H9 (cell line): ENCODE measurements around the gene F12. TPM values are rescaled to one million over a fixed set of nuclear protein-coding genes. Genes with fewer than 3 reads are reported as not detected.

Experiments
- DNase-seq: peaks from one replicate; pipeline ENCODE4 v3.0.0-alpha.2; 2017
- H2AFZ ChIP-seq: one replicate; pipeline ENCODE4 v1.6.1; 2013; ENCODE audit warnings: mild to moderate bottlenecking, low read length, control low read depth, moderate library complexity
- H2AK5ac ChIP-seq: 2 replicates; pipeline ENCODE4 v1.6.1; 2013; ENCODE audit warnings: low read length, control low read depth, mixed read lengths; ENCODE audit not compliant: insufficient read length
- H2BK120ac ChIP-seq: one replicate; pipeline ENCODE4 v1.6.1; 2013; ENCODE audit warnings: low read depth, mild to moderate bottlenecking, low read length, control low read depth, inconsistent platforms; ENCODE audit not compliant: poor library complexity, severe bottlenecking
- H2BK12ac ChIP-seq: 2 replicates; pipeline ENCODE4 v1.6.1; 2013; ENCODE audit warnings: low read length, control low read depth, mixed read lengths, low read depth; ENCODE audit not compliant: insufficient read length
- H2BK15ac ChIP-seq: 2 replicates; pipeline ENCODE4 v1.6.1; 2013; ENCODE audit warnings: low read depth, low read length, control low read depth
- H2BK20ac ChIP-seq: one replicate; pipeline ENCODE4 v1.6.1; 2013; ENCODE audit warnings: low read depth, mild to moderate bottlenecking, low read length, control low read depth, inconsistent platforms; ENCODE audit not compliant: poor library complexity, severe bottlenecking
- H2BK5ac ChIP-seq: 2 replicates; pipeline ENCODE4 v1.6.1; 2013; ENCODE audit warnings: low read length, control low read depth, mixed read lengths; ENCODE audit not compliant: insufficient read length
- H3K14ac ChIP-seq: 2 replicates; pipeline ENCODE4 v1.6.1; 2013; ENCODE audit warnings: low read length, control low read depth; ENCODE audit not compliant: insufficient read depth
- H3K18ac ChIP-seq: 2 replicates; pipeline ENCODE4 v1.6.1; 2013; ENCODE audit warnings: low read depth, mild to moderate bottlenecking, mixed read lengths, low read length, control low read depth; ENCODE audit not compliant: insufficient read length
- H3K23ac ChIP-seq: 2 replicates; pipeline ENCODE4 v1.6.1; 2013; ENCODE audit warnings: low read length, control low read depth, mixed read lengths, low read depth; ENCODE audit not compliant: insufficient read length
- H3K23me2 ChIP-seq: 2 replicates; pipeline ENCODE4 v1.6.1; 2013; ENCODE audit warnings: low read depth, mild to moderate bottlenecking, mixed read lengths, low read length, control low read depth; ENCODE audit not compliant: insufficient read length, poor library complexity, severe bottlenecking
- H3K27ac ChIP-seq: 2 replicates; pipeline ENCODE4 v1.5.1; 2013; ENCODE audit warnings: low read length, control low read depth, mixed read lengths, low read depth; ENCODE audit not compliant: insufficient read length
- H3K27me3 ChIP-seq: 2 replicates; pipeline ENCODE4 v1.6.1; 2013; ENCODE audit warnings: low read length, control low read depth, inconsistent platforms; ENCODE audit not compliant: insufficient read depth
- H3K4ac ChIP-seq: 2 replicates; pipeline ENCODE4 v1.6.1; 2013; ENCODE audit warnings: low read depth, mild to moderate bottlenecking, control low read depth, inconsistent platforms, low read length, moderate library complexity
- H3K4me1 ChIP-seq: 2 replicates; pipeline ENCODE4 v1.6.1; 2013; ENCODE audit warnings: low read length, control low read depth, inconsistent platforms; ENCODE audit not compliant: insufficient read depth
- H3K4me2 ChIP-seq: 2 replicates; pipeline ENCODE4 v1.6.1; 2013; ENCODE audit warnings: low read length, control low read depth, mixed read lengths; ENCODE audit not compliant: insufficient read length, insufficient read depth
- H3K56ac ChIP-seq: 2 replicates; pipeline ENCODE4 v1.6.1; 2013; ENCODE audit warnings: low read depth, mild to moderate bottlenecking, mixed read lengths, low read length, control low read depth; ENCODE audit not compliant: insufficient read length
- H3K79me1 ChIP-seq: 2 replicates; pipeline ENCODE4 v1.6.1; 2013; ENCODE audit warnings: low read depth, mild to moderate bottlenecking, moderate library complexity, low read length, control low read depth, inconsistent platforms; ENCODE audit not compliant: insufficient read depth, poor library complexity, severe bottlenecking
- H3K79me2 ChIP-seq: 2 replicates; pipeline ENCODE4 v1.6.1; 2013; ENCODE audit warnings: low read length, control low read depth, inconsistent platforms; ENCODE audit not compliant: insufficient read depth
- H3K9ac ChIP-seq: 2 replicates; pipeline ENCODE4 v1.6.1; 2013; ENCODE audit warnings: low read length, control low read depth, mixed read lengths; ENCODE audit not compliant: insufficient read length; ENCODE audit errors: extremely low read depth
- H3K9me3 ChIP-seq: one replicate; pipeline ENCODE4 v1.6.1; 2013; ENCODE audit warnings: low read depth, low read length, inconsistent platforms; ENCODE audit not compliant: control insufficient read depth
- H3T11ph ChIP-seq: one replicate; pipeline ENCODE4 v1.6.1; 2013; ENCODE audit warnings: mild to moderate bottlenecking, low read length, control low read depth, inconsistent platforms
- H4K20me1 ChIP-seq: one replicate; pipeline ENCODE4 v1.6.1; 2013; ENCODE audit not compliant: control insufficient read depth, insufficient read length, insufficient read depth
- H4K5ac ChIP-seq: 2 replicates; pipeline ENCODE4 v1.6.1; 2013; ENCODE audit warnings: low read depth, mild to moderate bottlenecking, mixed read lengths, low read length, control low read depth; ENCODE audit not compliant: insufficient read length
- H4K8ac ChIP-seq: replicated peaks from 2 replicates; pipeline ENCODE4 v1.6.1; 2013; ENCODE audit warnings: low read length, control low read depth, mixed read lengths, low read depth; ENCODE audit not compliant: insufficient read length
- H4K91ac ChIP-seq: 2 replicates; pipeline ENCODE4 v1.6.1; 2013; ENCODE audit warnings: low read depth, mild to moderate bottlenecking, moderate library complexity, mixed read lengths, low read length, control low read depth; ENCODE audit not compliant: insufficient read length
- H3K27ac Mint-ChIP-seq, 3 experiments: 2 replicates in 2 of 3; 3 replicates in 1 of 3; pipeline ENCODE4 v1.8.0; 2020 to 2021; ENCODE audit warnings: mixed read lengths in 3 of 3, mild to moderate bottlenecking in 1 of 3, moderate library complexity in 1 of 3
- H3K27me3 Mint-ChIP-seq: 2 replicates; pipeline ENCODE4 v1.8.0; 2021; ENCODE audit warnings: low read depth, mild to moderate bottlenecking, moderate library complexity, mixed read lengths
- H3K36me3 Mint-ChIP-seq, 3 experiments: 2 replicates in 2 of 3; 3 replicates in 1 of 3; pipeline ENCODE4 v1.8.0; 2020 to 2021; ENCODE audit warnings: low read depth in 3 of 3, mixed read lengths in 3 of 3; ENCODE audit not compliant: insufficient read depth in 1 of 3
- H3K4me1 Mint-ChIP-seq, 2 experiments: 2 replicates each; pipeline ENCODE4 v1.8.0; 2020; ENCODE audit warnings: mixed read lengths in 2 of 2
- H3K4me3 Mint-ChIP-seq, 2 experiments: 2 replicates in 1 of 2; 3 replicates in 1 of 2; pipeline ENCODE4 v1.8.0; 2020 to 2021; ENCODE audit warnings: mild to moderate bottlenecking in 2 of 2, mixed read lengths in 2 of 2, moderate library complexity in 1 of 2
- H3K9me3 Mint-ChIP-seq, 2 experiments: 2 replicates in 1 of 2; 3 replicates in 1 of 2; pipeline ENCODE4 v1.8.0; 2020; ENCODE audit warnings: mild to moderate bottlenecking in 2 of 2, mixed read lengths in 2 of 2, moderate library complexity in 1 of 2
- WGBS: extraction: QIAGEN DNeasy Blood & Tissue Kit; methylation state at CpG from one replicate; pipeline ENCODE4 v1.1.7; 2013; ENCODE audit warnings: missing lambda C conversion rate, low lambda C conversion rate, mixed read lengths; ENCODE audit not compliant: insufficient read length; ENCODE audit errors: extremely low coverage; 5-methylcytosine and 5-hydroxymethylcytosine counted together
- total RNA-seq: library from RNA; stranded (reverse); gene quantifications from 2 replicates; pipeline ENCODE4 v1.2.1, GENCODE V29; 2021
- TF ChIP-seq, protein P1 (sequence below): fragments of 200-600 bp; sonication (generic); conservative IDR thresholded peaks from 3 replicates; pipeline ENCODE4 v1.8.0; 2021; ENCODE audit warnings: antibody characterized with exemption, mild to moderate bottlenecking

Gene F12
- total RNA-seq, 1 experiment from 2014 or later, result 3.5 TPM

DNA sequence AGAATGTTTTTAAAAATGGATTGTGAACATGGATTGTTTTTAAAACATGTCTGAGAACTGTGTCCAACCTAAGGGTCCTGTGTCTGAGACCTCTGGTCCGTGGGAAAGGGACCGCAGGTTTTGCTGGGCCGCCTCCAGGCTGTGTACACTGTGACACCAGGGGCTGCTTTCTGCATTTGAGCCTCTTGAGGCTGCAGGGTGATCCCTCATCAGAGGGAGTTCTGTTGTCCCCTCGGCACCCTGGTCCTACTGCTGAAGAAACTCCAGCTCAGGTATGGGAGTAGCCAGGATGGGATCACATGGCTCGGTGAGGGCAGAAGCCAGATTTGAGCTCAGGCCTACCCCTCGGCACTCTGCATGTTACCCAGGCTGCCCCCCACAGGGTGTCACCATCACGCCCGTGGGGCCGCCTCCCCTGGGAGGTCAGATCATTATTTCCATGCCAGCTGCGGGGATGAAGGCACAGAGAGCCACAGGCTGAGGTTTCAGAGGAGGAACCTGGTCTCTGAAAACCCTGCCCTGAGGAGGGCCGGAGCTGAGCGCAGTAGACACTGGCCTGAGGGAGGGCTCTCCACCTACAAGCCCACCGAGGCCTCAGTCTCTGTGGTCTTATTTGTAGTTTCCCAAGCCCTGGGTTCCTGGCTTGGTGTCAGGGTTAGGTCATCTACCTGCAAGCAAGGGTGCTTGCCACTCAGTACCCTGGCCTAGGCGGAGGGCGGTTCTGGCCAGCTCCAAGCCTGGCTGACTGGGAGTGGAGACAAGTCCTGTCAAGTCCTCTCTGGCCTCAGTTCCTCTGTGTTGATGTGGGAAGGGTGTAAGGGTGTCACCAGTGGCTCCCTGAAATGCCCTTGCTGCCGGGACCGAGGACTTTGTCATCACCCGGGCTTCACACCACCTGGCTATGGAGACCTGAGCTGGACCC is 40.0 kb upstream of the F12 start:
- Histone ChIP-seq H3K79me2 (no peaks in the 10 kb centered on the region), H4K91ac (no peak overlapping the region), H3K23me2 (peaks cover 13% of the 10 kb centered on the region), H3K9me3 (no peaks in the 10 kb centered on the region), H4K8ac (no peak overlapping the region), H3K9ac (no peak overlapping the region), H3K4me2 (no peak overlapping the region), H2AFZ (no peak overlapping the region), H3K56ac (no peak overlapping the region), H4K20me1 (no peaks in the 10 kb centered on the region), H3K4ac (no peak overlapping the region), H3T11ph (no peak overlapping the region), H3K14ac (no peak overlapping the region), H2AK5ac (no peak overlapping the region), H3K79me1 (no peaks in the 10 kb centered on the region), H2BK20ac (no peak overlapping the region), H2BK5ac (no peak overlapping the region), H3K18ac (no peak overlapping the region), H3K27me3 (peaks cover 4% of the 10 kb centered on the region; the same call in 1 of the 2 replicates), H4K5ac (no peak overlapping the region), H2BK120ac (no peak overlapping the region), H2BK12ac (no peak overlapping the region), H3K4me1 (no peaks in the 10 kb centered on the region; the same call in 1 of the 2 replicates), H3K23ac (no peak overlapping the region), H3K27ac (no peak overlapping the region), H2BK15ac (no peak overlapping the region)
- Mint-ChIP-seq H3K4me1 (peaks cover 54 to 56% of the 10 kb centered on the region in 2 experiments), H3K4me3 (no peak overlapping the region), H3K27me3 (peaks cover 46% of the 10 kb centered on the region), H3K36me3 (peaks cover 1 to 18% (median 6%) of the 10 kb centered on the region in 3 experiments; a peak in 5 of 7 replicates), H3K27ac (peak overlapping the region in 1 of 3 experiments; percentile 18; a peak in 1 of 7 replicates), H3K9me3 (no peaks in the 10 kb centered on the region)
- no peak for DNase-seq
- WGBS, result no CpG with 5 or more reads among the region's 18 CpGs
- TF ChIP-seq, protein P1, sequence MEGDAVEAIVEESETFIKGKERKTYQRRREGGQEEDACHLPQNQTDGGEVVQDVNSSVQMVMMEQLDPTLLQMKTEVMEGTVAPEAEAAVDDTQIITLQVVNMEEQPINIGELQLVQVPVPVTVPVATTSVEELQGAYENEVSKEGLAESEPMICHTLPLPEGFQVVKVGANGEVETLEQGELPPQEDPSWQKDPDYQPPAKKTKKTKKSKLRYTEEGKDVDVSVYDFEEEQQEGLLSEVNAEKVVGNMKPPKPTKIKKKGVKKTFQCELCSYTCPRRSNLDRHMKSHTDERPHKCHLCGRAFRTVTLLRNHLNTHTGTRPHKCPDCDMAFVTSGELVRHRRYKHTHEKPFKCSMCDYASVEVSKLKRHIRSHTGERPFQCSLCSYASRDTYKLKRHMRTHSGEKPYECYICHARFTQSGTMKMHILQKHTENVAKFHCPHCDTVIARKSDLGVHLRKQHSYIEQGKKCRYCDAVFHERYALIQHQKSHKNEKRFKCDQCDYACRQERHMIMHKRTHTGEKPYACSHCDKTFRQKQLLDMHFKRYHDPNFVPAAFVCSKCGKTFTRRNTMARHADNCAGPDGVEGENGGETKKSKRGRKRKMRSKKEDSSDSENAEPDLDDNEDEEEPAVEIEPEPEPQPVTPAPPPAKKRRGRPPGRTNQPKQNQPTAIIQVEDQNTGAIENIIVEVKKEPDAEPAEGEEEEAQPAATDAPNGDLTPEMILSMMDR, result no peak
